CD14-positive monocyte (primary cell): ENCODE results near the gene SAMD14. TPM values are rescaled to one million over a fixed set of nuclear protein-coding genes. Genes with fewer than 3 reads are reported as not detected.
A peak's percentile ranks its signal among the peaks of the same experiment; 100 is the strongest.

Experiments
- DNase-seq, 3 donors: peaks; one replicate each; pipeline ENCODE4 v3.0.0-alpha.2; 2011 to 2022
- H2AFZ ChIP-seq: 2 replicates; pipeline ENCODE4 v1.6.0; 2012; ENCODE audit warnings: mild to moderate bottlenecking, low read depth, low read length, inconsistent platforms; ENCODE audit not compliant: insufficient read depth, poor library complexity, severe bottlenecking
- H3K27ac ChIP-seq, 2 donors: 1 replicate in 1 of 2; 2 replicates in 1 of 2; pipeline ENCODE4 v1.5.1; 2012 to 2013; ENCODE audit warnings: low read length in 2 of 2, control low read depth in 1 of 2, inconsistent platforms in 1 of 2, low read depth in 1 of 2, mild to moderate bottlenecking in 1 of 2
- H3K27me3 ChIP-seq, 2 donors: one replicate each; pipeline versions ENCODE4 v1.6.0 to v1.6.1; 2011 to 2013; ENCODE audit warnings: low read length in 2 of 2; ENCODE audit not compliant: control insufficient read depth in 2 of 2, insufficient read depth in 2 of 2
- H3K36me3 ChIP-seq, 2 donors: replicated peaks in 1 of 2; 1 replicate in 1 of 2; 2 replicates in 1 of 2; pipeline versions ENCODE4 v1.5.1 to v1.6.1; 2012 to 2013; ENCODE audit warnings: low read length in 2 of 2, control low read depth in 1 of 2, inconsistent platforms in 1 of 2, mild to moderate bottlenecking in 1 of 2; ENCODE audit not compliant: insufficient read depth in 2 of 2, control insufficient read depth in 1 of 2
- H3K4me1 ChIP-seq, 2 donors: 1 replicate in 1 of 2; 2 replicates in 1 of 2; pipeline versions ENCODE4 v1.5.1 to v1.6.1; 2012 to 2013; ENCODE audit warnings: low read length in 2 of 2, control low read depth in 1 of 2, inconsistent platforms in 1 of 2, mild to moderate bottlenecking in 1 of 2, moderate library complexity in 1 of 2; ENCODE audit not compliant: insufficient read depth in 2 of 2, control insufficient read depth in 1 of 2
- H3K4me2 ChIP-seq: replicated peaks from 2 replicates; pipeline ENCODE3; 2012; ENCODE audit warnings: low read length, moderate library complexity, mild to moderate bottlenecking; ENCODE audit not compliant: poor library complexity, severe bottlenecking; ENCODE audit errors: extremely low read depth
- H3K4me3 ChIP-seq, 3 experiments: fragments of 200-600 bp in 1 of 3; sonication (generic) in 1 of 3; replicated peaks in 1 of 3; 1 replicate in 2 of 3; 2 replicates in 1 of 3; pipeline ENCODE4 v1.5.1; 2011 to 2013; ENCODE audit warnings: low read length in 3 of 3, mild to moderate bottlenecking in 3 of 3, control low read depth in 2 of 3, low read depth in 2 of 3, inconsistent platforms in 1 of 3, moderate library complexity in 1 of 3
- H3K79me2 ChIP-seq: 2 replicates; pipeline ENCODE4 v1.6.0; 2012; ENCODE audit warnings: mild to moderate bottlenecking, control low read depth, inconsistent platforms, low read length, moderate library complexity; ENCODE audit not compliant: insufficient read depth
- H3K9ac ChIP-seq: 2 replicates; pipeline ENCODE4 v1.6.0; 2017; ENCODE audit warnings: low read length, mild to moderate bottlenecking; ENCODE audit not compliant: insufficient read depth, poor library complexity, severe bottlenecking
- H3K9me3 ChIP-seq, 2 donors: replicated peaks in 1 of 2; 1 replicate in 1 of 2; 2 replicates in 1 of 2; pipeline versions ENCODE4 v1.5.1 to v1.6.1; 2012 to 2013; ENCODE audit warnings: low read length in 2 of 2, control low read depth in 1 of 2; ENCODE audit not compliant: control insufficient read depth in 1 of 2, insufficient read depth in 1 of 2
- H4K20me1 ChIP-seq: 2 replicates; pipeline ENCODE4 v1.6.0; 2012; ENCODE audit warnings: mild to moderate bottlenecking, low read length, control low read depth, moderate library complexity; ENCODE audit not compliant: insufficient read depth
- H3K27ac Mint-ChIP-seq, 7 donors: one replicate each; pipeline ENCODE4 v1.8.0; 2020; ENCODE audit warnings: mild to moderate bottlenecking in 7 of 7, mixed read lengths in 7 of 7, moderate library complexity in 6 of 7, inconsistent platforms in 2 of 7
- H3K27me3 Mint-ChIP-seq, 3 donors: one replicate each; pipeline ENCODE4 v1.8.0; 2021 to 2022; ENCODE audit warnings: low read depth in 3 of 3, mild to moderate bottlenecking in 3 of 3, mixed read lengths in 3 of 3, moderate library complexity in 3 of 3, inconsistent platforms in 1 of 3
- H3K36me3 Mint-ChIP-seq, 2 donors: one replicate each; pipeline ENCODE4 v1.8.0; 2020; ENCODE audit warnings: mixed read lengths in 2 of 2, inconsistent platforms in 1 of 2, mild to moderate bottlenecking in 1 of 2
- H3K4me1 Mint-ChIP-seq: one replicate; pipeline ENCODE4 v1.8.0; 2020; ENCODE audit warnings: mild to moderate bottlenecking, mixed read lengths
- H3K4me3 Mint-ChIP-seq, 2 donors: one replicate each; pipeline ENCODE4 v1.8.0; 2020; ENCODE audit warnings: mild to moderate bottlenecking in 2 of 2, mixed read lengths in 2 of 2, moderate library complexity in 1 of 2
- H3K9me3 Mint-ChIP-seq, 7 donors: one replicate each; pipeline ENCODE4 v1.8.0; 2020 to 2022; ENCODE audit warnings: mixed read lengths in 7 of 7, mild to moderate bottlenecking in 6 of 7, moderate library complexity in 6 of 7, inconsistent platforms in 2 of 7
- WGBS: methylation state at CpG from one replicate; pipeline ENCODE4 v1.1.5; 2013; ENCODE audit warnings: missing lambda C conversion rate; ENCODE audit not compliant: insufficient coverage; 5-methylcytosine and 5-hydroxymethylcytosine counted together
- intact Hi-C, 2 donors: fragments of 100-400 bp; cut with micrococcal nuclease; formaldehyde crosslinking; loops; one replicate each; pipeline versions ENCODE4 v1.15.0 to v1.15.1; 2023
- polyA plus RNA-seq, 3 donors: library from polyadenylated mRNA; depleted of rRNA in 1 of 3; unstranded in 2 of 3; stranded (reverse) in 1 of 3; fragments of 300-500 nt in 2 of 3; fragments of >200 nt in 1 of 3; fragmentation: Illumina TruSeq in 2 of 3; gene quantifications; 1 replicate in 2 of 3; 2 replicates in 1 of 3; pipeline ENCODE4 v1.2.3, GENCODE V29; 2012 to 2021
- TF ChIP-seq, protein P1 (sequence below): fragments of 200-600 bp; IDR thresholded peaks from one replicate; pipeline ENCODE4 v1.8.0; 2022; ENCODE audit warnings: antibody characterized with exemption, mild to moderate bottlenecking

Gene SAMD14
- polyA plus RNA-seq, 3 donors, result 0.09 TPM; not detected in 2

DNA sequence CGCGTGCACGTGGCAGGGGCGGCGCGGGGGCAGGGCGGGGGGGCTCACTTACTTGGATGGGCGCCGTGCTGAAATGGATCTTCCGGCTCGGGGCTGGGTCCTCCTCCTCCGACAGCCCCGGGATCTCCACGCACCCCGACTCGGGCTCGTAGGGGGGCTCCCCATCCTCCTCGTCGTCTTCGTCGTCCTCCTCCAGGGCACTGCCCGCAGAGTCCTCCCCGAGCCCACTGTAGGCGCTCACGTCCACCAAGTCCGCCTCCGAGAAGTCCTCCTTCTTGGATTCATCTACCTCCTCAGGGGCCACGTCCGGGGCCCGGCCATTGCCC lies 19.1 kb upstream of the SAMD14 start:
- Histone ChIP-seq H3K4me3 (peak overlapping the region; percentile 83 to 100 (median 95)), H3K36me3 (peaks cover 16 to 26% of the 10 kb centered on the region in 2 donors), H3K4me2 (peak overlapping the region; percentile 99), H3K4me1 (peaks cover 58 to 69% of the 10 kb centered on the region in 2 donors), H3K9me3 (no peaks in the 10 kb centered on the region), H3K27me3 (no peaks in the 10 kb centered on the region), H3K9ac (peak overlapping the region; percentile 90), H4K20me1 (peaks cover 72% of the 10 kb centered on the region), H3K79me2 (peaks cover 84% of the 10 kb centered on the region), H3K27ac (peak overlapping the region; percentile 83 to 93), H2AFZ (no peak overlapping the region)
- H3K9me3 Mint-ChIP-seq, result peaks cover 0 to 4% (median 0%) of the 10 kb centered on the region in 7 donors
- DNase-seq, result no peak
- H3K27ac Mint-ChIP-seq, result peak overlapping the region; percentile 91 to 98 (median 95)
- H3K36me3 Mint-ChIP-seq, result peaks cover 28 to 33% of the 10 kb centered on the region in 2 donors
- peaks cover 55% of the 10 kb centered on the region for H3K4me1 Mint-ChIP-seq
- TF ChIP-seq, protein P1, sequence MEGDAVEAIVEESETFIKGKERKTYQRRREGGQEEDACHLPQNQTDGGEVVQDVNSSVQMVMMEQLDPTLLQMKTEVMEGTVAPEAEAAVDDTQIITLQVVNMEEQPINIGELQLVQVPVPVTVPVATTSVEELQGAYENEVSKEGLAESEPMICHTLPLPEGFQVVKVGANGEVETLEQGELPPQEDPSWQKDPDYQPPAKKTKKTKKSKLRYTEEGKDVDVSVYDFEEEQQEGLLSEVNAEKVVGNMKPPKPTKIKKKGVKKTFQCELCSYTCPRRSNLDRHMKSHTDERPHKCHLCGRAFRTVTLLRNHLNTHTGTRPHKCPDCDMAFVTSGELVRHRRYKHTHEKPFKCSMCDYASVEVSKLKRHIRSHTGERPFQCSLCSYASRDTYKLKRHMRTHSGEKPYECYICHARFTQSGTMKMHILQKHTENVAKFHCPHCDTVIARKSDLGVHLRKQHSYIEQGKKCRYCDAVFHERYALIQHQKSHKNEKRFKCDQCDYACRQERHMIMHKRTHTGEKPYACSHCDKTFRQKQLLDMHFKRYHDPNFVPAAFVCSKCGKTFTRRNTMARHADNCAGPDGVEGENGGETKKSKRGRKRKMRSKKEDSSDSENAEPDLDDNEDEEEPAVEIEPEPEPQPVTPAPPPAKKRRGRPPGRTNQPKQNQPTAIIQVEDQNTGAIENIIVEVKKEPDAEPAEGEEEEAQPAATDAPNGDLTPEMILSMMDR, result no peak
- peak overlapping the region; percentile 97 to 100 for H3K4me3 Mint-ChIP-seq
- peaks cover 0 to 2% (median 1%) of the 10 kb centered on the region in 3 donors for H3K27me3 Mint-ChIP-seq
- intact Hi-C loops, result no loop called here
- under 1% methylated on average over 30 of the region's 30 CpGs for WGBS

DNA sequence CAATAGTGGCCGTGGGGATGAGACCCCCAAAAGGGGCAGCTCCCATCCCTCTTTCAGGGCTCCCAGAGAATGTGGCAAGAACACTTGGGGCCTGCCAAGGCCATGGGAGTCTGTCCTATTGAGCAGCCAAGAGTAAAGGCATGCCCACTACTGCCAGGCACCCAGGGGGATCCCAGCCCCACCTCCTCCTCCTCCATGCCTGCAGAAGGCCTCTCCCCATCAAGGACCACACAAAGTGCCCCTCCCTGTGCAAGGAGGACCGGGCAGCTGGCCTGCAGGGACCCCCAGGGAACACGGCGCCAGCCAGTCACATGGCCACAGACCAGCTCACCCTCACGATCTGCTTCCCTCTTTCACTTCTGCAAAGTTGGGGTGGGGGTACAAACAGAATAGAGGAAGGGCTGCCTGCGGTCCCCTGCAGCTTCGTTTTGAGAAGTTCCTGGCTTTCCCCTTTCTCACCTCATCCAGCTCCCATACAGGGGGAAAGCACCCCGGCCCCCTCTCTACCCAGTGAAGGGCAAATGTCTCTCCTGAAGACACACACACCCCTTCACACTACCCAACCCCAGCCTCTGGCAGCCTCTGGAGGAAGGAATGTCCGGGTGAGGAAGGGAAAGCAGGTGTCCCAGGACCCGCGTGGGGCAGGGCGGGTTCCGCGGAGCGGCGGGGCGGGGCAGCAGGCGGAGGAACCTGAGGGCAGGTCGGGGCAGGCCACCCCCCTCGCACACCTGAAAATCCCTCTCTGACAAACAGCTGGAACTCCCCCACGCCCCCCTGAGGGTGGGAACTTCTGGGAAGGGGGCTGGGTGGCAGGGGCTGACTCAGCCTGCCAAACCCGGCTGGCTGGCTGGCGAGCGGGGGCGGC lies 18.5 kb upstream of the SAMD14 start:
- H3K4me1 Mint-ChIP-seq, result peaks cover 55% of the 10 kb centered on the region

More for the DNA sequence above, 18.5 kb upstream of the SAMD14 start:
- 0% methylated on average over 4 of the region's 25 CpGs for WGBS
- Mint-ChIP-seq H3K4me3 (peak overlapping the region; percentile 100), H3K36me3 (peaks cover 34 to 39% of the 10 kb centered on the region in 2 donors), H3K27ac (peak overlapping the region; percentile 95 to 98 (median 96)), H3K9me3 (peaks cover 0 to 4% (median 0%) of the 10 kb centered on the region in 7 donors), H3K27me3 (peaks cover 0 to 2% (median 1%) of the 10 kb centered on the region in 3 donors)
- peaks cover 76% of the 10 kb centered on the region for H4K20me1 ChIP-seq
- H3K4me2 ChIP-seq, result peak overlapping the region; percentile 99
- TF ChIP-seq, protein P1, result no peak
- H3K4me1 ChIP-seq, result peaks cover 59 to 69% of the 10 kb centered on the region in 2 donors
- H3K79me2 ChIP-seq, result peaks cover 90% of the 10 kb centered on the region
- peak overlapping the region; percentile 83 to 93 for H3K27ac ChIP-seq
- intact Hi-C loops, result loop anchor here in 1 of 2 donors (1.0 kb wide), 2 partner anchors 8 to 53 kb away; partner anchors contain the start of gene PDK2
- H3K36me3 ChIP-seq, result peaks cover 22 to 32% of the 10 kb centered on the region in 2 donors
- peak overlapping the region; percentile 90 for H3K9ac ChIP-seq
- H3K4me3 ChIP-seq, result peak overlapping the region; percentile 83 to 100 (median 95)
- no peak overlapping the region for H2AFZ ChIP-seq
- DNase-seq, result peak; percentile 87 to 95 (median 89)
- no peaks in the 10 kb centered on the region for H3K27me3 ChIP-seq
- H3K9me3 ChIP-seq, result no peaks in the 10 kb centered on the region
